GM18858 (cell line): Measurements from ENCODE around the gene CAPN5.
"Not testable (repeated sequence)": the region's sequence is repeated elsewhere in the genome, so short reads cannot be mapped to it uniquely, and the experiment has no call there.

Experiments used
- ATAC-seq: cut with Tn5 transposase; IDR thresholded peaks from one replicate; pipeline ENCODE4 v1.9.1; 2021; ENCODE audit not compliant: unreplicated experiment

Gene CAPN5

DNA sequence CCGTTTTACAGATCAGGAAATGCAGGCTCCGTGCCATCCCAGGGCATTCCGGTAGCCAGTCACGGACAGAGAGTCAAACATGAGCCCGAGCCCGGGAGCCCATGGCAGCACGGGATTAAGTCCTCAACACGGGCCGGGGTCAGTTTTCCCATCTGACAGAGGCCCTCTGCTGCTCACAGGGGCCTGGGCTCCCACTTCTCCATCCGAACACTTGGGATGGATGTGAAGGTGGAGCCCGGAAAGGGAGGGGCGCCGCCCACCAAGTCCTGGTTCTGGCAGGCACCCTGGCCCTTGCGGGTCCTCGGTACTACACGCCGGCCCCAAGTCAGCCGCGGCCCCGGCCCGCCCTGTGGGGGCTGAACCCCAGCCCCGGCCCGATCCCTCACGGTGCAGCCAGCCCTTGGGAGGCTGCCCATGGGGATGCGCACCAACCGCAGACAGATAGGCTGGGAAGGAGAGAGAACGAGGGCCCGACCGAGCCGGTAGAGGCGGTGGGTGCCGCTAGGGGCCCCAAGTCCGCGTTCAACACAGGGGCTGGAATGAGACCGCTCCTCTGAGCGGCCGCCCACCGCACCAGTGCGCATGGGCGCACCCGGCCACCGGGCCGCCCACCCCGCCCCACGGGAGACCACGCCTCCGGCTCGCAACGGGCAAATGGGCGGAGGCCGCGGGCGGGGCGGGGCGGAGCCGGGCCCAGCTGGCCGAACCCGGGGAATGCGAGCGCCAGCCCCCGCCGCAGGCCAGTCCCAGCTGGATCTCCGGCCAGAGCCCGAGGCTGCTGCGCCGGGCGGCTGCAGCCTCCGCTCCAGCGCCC lies at the start of gene CAPN5:
Gene CAPN5 (plus strand): TSS at position 743 of the 814 bp plus-strand sequence. CDS start 17,916 bp downstream, outside the sequence.
- ATAC-seq: peak; percentile 85

DNA sequence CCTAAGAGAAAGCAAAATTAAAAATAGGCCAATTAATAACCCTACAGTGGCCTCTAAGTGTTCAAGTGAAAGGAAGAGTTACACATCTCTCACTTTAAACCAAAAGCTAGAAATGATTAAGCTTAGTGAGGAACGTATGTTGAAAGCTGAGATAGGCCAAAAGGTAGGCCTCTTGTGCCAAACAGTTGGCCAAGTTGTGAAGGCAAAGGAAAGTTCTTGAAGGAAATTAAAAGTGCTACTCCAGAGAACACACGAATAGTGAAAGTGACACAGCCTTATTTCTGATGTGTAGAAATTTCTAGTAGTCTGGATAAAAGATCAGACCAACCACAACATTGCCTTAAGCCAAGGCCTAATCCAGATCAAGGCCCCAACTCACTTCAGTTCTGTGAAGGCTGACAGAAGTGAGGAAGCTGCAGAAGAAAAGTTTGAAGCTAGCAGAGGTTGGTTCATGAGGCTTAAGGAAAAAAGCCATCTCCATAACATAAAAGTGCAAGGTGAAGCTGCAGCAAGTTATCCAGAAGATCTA lies 48.3 kb upstream of the CAPN5 start:
- not testable (repeated sequence) for ATAC-seq

DNA sequence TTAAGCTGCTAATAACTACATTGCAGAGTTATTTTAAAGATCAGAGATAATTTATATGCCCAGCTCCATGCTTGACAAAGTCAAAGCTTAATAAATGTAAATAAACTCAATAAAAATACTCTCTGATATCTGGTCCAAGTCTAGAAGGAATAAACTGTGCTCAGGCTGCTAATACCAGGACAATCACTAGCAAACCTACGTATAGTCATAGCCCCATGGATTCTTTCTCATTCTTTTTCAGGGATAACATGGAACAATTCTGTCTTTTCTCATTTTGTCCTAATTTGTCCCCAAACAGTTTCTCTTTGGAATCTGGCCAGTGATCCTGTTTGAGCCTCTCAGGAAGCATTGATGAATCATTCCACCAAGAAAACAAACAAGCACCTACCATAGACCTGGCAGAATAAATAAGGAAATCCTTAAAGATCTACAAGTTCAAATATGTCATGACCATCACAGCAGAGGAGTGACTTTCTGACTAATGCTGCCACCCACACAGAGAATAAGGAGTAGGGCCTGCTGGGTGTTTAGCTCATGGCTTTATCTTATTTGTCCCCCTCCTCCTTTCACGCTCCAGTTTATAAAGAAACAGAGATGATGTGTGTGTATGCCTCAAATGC lies 46.7 kb upstream of the CAPN5 start:
- ATAC-seq: no peak

DNA sequence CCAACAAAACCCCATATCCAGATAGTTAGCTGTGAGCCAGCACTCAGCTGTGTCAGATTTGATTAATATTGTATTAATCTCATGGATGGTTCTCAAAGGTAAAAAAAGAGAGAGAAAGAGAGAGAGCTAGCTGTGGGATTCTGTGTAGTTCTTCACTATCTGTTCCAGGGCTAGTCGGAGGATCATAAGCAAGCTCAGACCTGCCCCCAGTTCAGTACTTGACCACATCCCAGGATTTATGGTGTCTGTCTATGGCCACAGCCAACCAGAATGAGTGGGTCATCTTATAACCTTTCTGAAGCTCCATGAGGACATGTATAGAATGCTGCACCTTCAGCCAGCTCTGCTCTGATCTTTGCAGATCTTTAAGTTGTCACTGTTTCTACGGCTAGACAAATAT lies 46.0 kb upstream of the CAPN5 start:
- no peak for ATAC-seq

DNA sequence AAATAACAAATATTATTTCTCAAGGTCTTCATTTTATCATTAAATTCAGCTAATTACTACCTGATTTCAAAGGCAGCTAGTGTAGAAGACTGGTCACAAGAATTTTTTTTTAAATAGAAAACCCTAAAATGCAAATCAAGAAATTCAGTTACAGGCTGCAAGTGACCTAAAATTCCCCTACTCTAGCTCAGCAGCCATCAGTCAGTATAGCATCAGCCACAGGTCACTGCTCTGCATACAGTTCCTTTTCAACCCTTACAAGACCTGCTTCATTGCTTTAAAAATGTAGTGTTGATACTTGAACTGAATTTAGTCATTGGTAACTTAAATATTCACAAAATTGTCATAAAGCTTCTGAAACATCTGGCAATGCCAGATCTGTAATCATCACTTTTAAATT lies 42.0 kb upstream of the CAPN5 start:
- no peak for ATAC-seq

DNA sequence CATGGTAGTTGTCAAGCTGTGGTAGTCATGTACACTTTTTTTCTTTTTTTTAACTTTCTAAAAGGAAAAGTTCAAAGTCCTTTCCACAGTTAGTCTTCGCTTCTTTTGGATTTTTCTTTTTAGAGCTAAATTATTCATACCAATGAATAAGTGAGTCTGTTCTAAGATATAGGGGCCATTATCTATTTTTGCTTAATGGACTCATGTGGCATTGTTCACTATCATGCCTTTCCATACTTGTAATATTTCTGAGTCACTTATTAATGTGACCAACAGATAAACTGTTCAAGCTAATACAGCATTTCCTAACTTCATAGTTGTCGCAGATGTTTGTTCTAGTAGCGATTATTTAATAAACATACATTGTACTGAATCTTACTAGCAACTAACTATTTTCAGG lies 40.5 kb upstream of the CAPN5 start:
- ATAC-seq: no peak

DNA sequence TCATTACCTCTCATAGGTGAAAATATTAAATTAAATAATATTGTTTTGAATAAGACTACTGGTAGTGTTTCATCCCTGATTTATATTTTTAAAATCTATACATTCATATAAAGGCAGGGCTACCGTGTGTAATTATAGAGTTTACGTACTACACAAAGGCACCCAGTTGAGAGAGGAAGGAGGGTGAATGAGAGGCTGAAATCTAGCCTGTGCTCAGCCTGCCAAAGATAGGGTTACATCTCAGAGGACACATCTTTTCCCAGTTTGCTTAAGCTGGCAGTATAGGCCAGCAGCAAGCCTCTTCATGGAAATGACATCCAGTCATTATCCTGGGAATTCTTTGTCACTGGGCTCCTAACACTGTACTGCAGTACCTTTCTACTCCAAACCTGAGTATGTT lies 40.0 kb upstream of the CAPN5 start:
- ATAC-seq: no peak

DNA sequence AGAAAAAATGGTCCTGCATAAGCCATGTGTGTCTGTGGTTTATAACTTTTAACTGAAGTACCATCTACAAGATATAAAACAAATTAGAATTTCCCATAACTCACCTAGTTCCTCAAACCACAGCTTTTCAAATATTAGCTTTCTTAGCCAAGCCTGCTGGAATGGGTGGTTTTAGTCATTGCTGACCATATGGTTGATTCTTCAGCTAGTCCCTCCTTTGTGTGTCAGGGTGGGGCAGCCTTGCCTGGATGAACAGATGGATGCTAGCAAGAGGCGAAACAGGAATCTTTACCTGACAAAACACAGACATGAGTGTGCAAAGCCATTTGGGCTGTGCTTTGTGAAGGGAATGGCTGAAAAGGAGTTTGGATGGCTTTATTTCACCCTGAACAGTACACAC lies 39.5 kb upstream of the CAPN5 start:
- no peak for ATAC-seq

DNA sequence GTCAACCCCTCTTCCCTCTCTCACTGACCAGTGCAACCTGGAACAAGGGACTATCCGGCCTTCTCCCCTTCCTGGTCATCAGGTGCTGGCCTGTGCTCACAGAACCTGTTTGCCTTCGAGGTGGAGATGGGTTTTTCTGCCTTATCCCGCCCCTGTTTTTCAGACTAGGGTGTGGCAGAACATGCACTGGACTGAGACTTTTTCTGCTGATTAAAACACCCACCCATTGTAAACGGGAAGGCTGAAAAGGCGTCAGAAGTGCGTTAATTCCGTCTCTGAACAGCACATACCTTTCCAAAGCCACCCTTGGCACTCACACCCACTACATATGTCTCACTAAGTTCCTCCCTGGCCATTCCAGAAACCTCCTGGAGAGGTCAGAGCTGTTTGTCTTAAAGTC lies 36.9 kb upstream of the CAPN5 start:
- ATAC-seq: no peak

DNA sequence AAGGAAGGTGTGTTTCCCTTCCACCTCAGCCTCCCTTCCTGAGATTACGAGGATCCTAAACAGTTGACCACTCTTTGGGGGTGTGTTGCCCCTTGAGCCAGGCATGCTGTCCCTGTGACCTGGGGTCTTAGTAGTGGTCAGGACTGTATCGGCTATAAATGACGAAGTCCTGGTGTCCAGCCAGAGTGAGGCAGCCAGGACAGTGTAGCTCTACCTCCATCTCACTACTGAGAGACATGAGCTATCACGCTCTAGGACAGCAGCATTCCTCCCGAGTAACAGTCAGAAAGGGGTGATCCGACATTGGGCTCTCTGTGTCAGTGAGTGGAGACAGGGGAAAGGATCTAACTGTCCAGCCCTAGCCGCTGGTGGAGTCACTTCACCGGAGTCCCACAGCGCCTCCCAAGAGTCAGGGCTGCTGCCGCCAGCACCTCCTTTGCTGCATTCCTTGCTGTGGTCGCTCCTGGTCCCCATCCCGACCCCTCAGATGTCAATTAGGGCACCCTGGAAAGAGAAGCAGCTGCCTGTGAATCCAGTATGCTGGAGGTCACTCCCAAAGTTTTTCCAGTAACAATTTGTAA lies 35.8 kb upstream of the CAPN5 start:
- no peak for ATAC-seq

DNA sequence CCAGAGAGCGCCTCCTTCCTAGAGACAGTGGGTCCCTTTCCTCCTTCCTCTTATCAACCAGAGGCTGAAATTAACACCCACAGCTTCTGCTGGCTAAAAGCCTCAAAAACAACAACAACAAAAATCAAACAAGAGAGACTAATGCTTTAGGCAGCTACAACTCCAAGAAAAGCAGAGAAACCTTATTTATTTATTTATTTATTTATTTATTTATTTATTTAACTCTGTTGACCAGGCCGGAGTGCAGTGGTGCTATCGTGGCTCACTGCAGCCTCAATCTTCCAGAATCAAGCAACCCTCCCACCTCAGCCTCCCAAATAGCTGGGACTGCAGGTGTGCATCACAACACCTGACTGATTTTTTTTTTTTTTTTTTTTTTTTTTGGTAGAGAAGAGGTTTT lies 35.2 kb upstream of the CAPN5 start:
- ATAC-seq: no peak

DNA sequence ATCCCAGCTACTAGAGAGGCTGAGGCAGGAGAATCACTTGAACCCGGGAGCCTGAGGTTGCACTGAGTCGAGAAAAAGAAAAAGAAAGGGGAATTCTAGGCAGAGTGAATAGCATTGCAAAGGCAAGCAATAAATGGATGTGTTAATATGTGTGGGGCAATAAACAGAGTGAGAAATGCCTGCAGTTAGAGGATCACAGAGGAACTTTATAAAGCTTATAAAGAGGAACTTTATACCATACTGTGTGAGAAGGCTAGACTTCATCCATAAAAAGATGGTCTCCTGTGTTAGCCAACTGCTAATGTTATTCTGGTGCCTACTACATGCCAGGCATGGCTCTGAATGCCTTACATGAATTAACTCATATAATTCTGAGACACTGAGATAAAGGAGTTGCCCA lies 31.7 kb upstream of the CAPN5 start:
- no peak for ATAC-seq

DNA sequence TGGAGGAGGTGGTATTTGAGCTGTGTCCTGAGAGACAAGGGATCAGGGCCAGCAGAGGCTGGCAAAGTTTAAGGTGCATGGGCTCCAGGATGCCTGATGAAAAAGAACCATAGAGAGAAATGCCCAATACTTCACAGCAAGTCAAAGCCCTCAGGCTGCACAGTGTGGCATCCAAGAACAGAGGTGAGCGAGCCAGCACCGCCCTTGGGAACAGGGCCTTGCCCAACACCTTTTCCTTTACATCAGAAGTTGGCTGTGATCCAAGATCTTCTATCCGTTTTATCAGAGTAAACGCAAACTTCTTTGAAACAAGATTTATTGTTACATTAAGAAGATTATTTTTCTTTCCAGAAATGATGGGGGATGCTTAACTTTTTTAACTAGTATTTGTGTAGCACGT lies 31.2 kb upstream of the CAPN5 start:
- no peak for ATAC-seq

DNA sequence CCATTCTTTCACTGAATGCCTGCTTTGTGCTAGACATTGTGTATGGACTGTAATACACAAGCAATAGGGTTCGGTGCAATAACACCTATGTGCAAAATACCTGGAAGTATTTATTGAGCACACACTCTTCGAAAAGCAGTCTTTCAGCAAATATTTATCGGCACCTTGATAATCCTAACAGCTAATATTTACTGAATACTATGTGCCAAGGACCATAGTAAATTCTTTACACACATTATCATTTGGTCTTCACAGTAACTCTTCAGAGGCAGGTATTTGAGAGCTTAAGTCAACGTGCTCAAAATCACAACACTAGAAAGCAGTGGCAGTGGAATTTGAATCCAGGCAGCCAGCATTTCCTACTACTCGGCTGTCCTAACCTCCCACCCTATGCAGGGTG lies 30.4 kb upstream of the CAPN5 start:
- no peak for ATAC-seq

DNA sequence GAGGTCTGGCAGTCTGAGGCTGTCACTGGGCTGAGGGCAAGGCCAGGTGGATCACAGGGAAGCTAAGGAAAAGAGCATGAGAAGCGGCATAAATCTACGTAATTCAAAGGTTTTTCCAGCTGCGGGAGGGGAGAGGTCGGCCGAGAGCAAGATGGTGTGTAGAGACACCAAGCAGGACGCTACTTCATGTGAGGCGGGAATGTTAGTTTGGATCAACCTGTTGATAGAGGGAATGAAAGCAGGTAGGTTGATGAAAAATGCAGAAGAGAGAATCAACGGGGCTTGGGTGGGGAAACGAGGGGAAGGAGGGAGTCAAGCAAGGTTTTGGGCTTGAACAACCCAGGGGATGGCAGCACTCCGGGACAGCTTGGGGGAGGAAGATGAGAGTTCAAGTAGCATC lies 29.7 kb upstream of the CAPN5 start:
- no peak for ATAC-seq

DNA sequence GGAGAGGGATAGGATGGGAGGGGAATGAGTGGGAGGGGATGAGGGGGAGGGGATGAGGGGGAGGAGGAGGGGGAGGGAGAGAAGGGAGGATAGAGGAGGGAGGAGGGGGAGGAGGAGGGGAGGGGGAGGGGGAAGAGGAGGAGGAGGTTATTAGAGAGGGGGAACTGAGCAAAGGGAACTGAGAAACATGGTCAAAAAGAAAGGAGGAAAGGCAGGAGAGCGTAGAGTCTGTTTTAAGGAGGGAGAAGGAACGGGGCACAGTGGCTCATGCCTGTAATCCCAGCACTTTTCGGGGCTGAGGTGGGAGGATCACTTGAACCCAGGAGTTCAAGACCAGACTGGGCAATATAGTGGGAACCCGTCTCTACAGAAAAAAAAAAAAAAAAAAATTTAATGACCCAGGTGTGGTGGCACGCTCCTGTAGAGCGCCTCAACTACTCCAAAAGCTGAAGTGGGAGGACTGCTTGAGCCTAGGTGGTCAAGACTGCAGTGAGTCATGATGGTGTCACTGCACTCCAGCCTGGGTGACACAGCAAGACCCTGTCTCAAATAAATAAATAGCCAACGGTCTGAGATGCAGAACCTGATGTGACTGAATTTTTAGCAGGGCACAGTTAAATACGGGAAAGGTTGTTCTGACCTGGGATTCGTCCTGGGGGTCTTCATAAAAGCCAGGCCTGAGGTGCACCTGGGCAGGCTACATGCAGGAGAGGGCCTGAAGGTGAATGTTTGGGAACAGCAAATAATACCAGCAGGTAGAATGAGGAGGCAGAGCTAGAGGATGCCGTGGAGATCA lies 28.5 kb upstream of the CAPN5 start:
- ATAC-seq: no peak

DNA sequence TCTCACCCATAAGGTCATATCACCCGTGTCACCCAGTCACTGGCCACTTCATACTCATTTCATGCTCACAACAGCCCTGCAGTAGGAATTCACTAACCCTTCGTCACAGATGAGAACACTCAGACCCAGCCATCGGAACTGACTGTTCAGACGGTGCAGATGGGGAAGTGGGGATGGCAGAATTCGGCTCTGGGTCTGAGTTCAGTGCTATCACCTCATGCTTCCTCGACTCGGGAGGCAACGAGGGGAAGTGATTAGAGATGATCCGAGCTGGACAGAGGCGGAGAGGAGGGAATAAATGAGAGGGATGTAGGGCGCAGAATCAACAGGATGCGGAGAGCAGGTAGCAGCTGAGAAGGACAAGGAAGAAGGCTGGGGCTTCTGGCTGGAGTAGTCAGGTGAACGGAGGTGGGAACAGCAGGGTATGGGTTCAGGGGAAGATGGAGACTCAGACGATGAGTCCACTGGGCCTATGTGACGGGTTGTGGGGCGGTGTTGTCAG lies 27.9 kb upstream of the CAPN5 start:
- ATAC-seq: no peak

DNA sequence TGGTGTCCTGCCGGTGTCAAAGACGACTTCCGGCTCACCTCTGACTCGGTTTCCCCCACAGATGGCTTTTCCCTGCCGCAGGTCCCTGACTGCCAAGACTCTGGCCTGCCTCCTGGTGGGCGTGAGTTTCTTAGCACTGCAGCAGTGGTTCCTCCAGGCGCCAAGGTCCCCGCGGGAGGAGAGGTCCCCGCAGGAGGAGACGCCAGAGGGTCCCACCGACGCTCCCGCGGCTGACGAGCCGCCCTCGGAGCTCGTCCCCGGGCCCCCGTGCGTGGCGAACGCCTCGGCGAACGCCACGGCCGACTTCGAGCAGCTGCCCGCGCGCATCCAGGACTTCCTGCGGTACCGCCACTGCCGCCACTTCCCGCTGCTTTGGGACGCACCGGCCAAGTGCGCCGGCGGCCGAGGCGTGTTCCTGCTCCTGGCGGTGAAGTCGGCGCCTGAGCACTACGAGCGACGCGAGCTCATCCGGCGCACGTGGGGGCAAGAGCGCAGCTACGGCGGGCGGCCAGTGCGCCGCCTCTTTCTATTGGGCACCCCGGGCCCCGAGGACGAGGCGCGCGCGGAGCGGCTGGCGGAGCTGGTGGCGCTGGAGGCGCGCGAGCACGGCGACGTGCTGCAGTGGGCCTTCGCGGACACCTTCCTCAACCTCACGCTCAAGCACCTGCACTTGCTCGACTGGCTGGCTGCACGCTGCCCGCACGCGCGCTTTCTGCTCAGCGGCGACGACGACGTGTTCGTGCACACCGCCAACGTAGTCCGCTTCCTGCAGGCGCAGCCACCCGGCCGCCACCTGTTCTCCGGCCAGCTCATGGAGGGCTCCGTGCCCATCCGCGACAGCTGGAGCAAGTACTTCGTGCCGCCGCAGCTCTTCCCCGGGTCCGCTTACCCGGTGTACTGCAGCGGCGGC lies 27.0 kb upstream of the CAPN5 start:
- ATAC-seq: no peak

DNA sequence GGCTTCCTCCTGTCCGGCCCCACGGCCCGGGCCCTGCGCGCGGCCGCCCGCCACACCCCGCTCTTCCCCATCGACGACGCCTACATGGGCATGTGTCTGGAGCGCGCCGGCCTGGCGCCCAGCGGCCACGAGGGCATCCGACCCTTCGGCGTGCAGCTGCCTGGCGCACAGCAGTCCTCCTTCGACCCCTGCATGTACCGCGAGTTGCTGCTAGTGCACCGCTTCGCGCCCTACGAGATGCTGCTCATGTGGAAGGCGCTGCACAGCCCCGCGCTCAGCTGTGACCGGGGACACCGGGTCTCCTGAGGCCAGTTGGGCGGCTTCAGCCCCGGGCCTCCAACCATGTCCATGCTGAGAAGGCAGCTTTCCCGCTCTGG lies 26.4 kb upstream of the CAPN5 start:
- ATAC-seq: no peak

DNA sequence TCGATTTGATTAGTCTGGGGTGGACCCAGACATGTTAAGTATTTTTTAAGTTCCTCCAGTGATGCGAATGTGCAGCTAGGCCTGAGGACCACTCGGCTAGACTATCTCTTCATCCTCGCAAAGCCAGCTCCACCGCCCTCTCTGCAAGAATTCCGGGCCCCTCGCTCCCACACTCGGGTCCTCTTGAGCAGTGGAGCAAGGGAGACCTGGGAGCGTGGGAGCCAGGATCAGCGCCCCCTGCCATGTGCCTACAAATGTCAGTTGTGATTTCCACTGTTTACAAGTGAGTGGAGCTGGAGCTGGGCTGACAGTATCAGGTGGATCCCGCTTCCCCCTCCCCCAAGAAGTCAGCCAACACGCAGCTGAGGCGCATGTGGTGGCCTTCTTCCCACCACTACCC lies 25.9 kb upstream of the CAPN5 start:
- ATAC-seq: no peak
